HG03558 (cell line): Measurements from ENCODE around the gene DNAJB6.

ENCODE experiments used
- ATAC-seq: cut with Tn5 transposase; IDR thresholded peaks from one replicate; pipeline ENCODE4 v1.9.1; 2021; ENCODE audit warnings: moderate number of reproducible peaks; ENCODE audit not compliant: unreplicated experiment; ENCODE audit errors: extremely low read depth

The DNAJB6 gene

DNA sequence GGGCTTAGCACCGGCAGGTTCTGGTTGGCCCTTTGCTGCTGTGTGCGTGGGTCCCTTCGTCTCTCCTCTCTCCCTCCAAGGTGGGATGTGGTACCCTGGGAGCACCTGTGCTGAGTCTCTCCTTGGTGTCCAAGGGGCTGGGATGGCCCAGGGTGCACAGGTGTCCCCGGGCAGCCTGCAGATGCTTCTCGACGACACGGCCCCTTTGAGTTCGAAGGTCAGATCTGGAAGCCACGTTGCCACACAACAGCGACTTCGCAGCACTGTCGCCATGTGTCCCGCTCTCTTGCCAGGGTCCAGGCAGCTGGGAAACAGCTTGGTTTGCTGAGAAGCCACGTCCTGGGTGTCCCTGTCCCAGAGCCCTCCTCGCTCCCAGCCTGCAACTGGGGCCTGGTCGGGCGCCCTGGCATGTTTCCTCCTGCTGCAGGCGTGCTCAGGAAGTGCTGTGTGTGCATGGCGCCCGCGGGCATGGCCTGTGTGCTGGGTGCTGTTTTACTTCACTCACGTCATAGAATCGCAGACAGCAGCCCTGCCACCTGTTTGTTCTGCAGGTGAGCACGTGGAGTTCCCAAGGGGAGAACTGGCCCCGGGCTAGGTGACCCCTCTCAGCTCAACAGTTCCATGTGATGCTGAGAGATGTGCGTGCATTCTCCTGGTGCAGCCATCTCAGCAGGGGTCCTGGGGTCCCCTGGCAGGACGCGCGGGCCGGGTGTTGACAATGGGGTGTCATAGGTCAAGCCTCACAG is 70.9 kb downstream of the DNAJB6 start:
- no peak for ATAC-seq

DNA sequence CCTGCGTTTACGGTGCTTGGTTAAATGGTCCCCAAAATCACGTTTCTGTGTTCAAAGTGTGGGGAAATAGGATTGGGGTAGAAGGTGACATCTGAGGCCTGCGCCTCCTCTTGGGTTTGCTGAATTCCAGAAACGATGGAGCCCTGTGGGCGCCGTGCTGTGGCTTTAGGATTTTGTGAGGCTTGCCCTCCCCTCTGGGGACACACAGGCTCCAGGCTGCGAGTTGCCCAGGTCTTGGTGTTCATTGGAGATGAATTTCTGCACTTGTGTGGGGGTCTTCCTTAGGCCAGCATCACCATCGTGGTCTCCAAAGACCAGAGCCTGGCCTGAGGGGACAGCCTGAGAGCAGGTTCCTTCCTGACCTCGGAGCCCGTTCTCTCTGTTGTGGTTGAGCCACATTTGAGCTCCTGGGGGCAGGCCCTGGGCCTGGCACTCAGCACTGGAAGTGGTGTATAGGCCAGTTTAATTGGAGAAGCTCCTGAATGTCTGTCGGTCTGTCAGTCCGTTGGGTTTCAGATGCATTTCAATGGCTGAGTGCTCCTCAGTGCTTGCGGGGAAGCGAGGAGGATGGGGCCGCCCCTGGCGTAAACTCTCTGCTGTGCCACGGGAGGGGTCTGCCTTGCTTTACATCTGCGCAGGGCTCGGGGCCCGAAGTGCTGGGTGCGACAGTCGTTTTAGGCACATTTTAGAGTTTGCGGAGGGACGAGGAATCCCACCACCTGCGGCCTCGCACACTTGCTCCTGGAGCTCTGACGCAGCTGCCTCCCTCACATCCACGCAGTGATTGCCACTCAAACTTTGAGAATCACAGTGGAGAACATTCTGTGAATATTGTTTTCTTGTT is 71.7 kb downstream of the DNAJB6 start:
- no peak for ATAC-seq

DNA sequence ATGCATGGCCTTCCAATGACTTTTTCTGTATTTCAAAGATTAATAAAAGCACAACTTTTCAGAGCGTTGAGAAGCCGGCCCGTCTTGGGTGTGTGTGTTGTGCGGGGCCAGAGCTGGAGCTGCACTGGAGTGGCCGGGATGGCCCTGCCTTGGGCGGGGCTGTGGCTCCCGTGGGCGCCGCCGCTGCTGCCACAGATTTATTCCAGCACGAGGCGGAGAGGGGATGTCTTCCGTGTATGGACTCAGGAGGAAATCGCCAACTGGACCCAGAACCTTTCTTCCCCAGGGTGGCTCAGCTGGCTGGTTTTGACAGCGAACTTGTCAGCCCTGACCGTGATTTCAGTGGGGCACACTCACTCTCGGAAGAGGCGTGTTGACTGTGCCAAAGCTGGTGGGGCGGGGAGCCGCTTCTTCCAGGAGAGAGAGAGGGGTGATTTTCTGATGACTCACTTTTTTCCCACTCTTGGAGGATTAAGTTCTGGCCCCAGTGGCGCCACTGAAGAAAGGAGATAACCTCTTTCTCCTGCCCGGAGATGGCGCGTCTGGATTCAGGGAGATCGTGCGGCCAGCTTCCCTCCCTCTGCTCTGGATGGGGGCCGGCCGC is 72.4 kb downstream of the DNAJB6 start:
- no peak for ATAC-seq

DNA sequence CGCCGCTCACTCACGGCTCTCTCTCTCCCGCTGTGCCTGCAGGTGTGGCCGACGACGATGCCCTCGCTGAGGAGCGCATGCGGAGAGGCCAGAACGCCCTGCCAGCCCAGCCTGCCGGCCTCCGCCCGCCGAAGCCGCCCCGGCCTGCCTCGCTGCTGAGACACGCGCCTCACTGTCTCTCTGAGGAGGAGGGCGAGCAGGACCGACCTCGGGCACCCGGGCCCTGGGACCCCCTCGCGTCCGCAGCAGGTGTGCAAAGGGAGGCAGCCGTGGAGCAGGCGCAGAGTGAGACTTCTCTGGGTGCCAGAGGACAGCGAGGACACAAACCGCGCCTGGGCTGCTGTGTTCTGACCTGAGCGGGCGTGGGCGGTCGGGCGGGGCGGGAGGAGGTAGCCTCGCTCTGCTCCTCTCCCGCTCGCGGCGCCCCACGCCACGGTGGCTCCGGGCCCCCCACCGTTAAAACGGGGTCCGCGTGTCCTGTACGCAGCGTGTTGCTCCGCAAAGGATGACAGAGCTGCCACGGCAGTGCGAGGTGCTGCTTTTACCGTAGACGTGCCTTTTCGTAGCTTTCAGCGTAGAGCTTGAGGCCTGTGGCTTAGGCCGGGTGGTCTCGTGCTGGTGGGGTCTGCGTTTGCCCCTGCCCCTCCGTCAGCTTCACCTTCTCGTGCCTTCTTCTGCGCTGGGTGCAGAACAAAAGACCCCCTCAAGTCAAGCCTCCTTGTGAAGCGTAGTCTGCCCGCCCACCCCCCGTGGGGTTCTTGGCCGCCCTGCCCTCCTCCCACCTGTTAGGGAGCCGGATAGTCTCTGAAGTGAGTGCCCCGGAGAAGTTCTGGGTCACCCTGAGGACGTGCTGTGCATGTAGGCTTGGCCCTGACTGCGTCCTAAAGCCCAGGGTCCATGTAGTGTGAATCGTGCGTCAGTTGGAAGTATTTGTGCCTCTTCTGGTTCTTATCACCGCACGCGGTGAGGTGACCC is 73.2 kb downstream of the DNAJB6 start:
- no peak for ATAC-seq

DNA sequence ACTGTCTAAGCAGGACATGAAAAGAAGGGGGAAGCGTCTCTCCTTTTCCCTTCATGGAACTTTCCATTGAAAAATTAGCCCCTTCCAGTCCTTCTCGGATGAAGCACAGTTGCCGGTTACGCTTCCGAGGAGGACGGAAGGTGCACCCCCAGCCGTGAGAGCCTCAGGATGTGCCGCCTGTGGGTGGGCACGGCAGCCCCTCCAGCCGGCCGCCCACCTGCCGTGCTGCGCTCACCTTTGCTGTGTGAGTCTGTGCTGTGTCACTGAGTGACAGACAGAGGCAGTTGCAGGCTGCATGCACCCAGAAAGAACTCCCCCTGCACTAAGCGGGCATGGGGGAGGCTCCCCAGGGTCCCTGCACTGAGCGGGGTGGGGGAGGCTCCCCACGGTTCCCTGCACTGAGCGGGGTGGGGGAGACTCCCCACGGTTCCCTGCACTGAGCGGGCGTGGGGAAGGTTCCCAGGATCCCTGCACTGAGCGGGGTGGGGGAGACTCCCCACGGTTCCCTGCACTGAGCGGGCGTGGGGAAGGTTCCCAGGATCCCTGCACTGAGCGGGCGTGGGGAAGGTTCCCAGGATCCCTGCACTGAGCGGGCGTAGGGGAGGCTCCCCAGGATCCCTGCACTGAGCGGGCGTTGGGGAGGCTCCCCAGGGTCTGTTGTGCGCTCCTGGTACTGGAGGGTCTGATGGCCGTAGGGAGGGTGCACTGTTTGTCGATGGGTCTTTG is 74.2 kb downstream of the DNAJB6 start:
- ATAC-seq, result no peak

DNA sequence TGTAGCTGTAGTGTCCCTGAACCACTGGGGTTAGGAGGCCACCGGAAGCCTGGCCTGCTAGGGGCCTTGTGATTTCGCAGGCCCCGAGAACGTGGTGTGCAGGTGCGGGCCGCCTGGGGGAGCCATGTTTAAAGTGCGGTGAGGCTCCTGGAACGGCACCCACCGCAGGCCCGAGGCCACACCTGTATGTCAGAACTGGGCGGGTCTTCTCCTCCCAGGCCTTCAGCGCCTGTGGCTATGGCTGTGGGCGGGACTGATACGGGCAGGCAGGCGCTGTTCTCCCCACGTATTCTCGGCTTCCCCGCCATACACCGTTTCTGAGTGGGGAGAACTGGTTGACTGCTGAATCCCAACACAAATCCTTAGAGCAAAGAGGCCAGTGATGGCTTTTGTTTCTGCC is 74.8 kb downstream of the DNAJB6 start:
- ATAC-seq, result no peak

DNA sequence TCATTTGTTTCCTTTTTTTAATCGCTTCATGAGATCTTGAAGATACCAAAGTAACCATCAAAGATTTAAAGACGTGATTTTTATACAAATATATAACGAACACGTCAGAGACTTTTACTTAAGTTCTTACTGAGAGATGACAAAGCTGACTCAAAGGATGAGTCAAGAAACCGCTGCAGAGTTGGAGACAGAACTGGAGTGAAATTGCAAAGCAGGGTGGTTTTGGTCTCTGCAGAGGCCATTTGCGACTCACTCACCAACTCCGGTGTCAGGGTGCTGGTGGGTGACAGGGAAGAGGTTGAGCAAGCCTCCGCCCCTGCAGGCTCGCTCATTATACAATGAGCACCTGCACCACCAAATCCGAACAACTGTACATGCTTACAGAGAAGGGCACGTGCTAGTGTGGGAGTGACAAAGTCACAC is 75.2 kb downstream of the DNAJB6 start:
- no peak for ATAC-seq

DNA sequence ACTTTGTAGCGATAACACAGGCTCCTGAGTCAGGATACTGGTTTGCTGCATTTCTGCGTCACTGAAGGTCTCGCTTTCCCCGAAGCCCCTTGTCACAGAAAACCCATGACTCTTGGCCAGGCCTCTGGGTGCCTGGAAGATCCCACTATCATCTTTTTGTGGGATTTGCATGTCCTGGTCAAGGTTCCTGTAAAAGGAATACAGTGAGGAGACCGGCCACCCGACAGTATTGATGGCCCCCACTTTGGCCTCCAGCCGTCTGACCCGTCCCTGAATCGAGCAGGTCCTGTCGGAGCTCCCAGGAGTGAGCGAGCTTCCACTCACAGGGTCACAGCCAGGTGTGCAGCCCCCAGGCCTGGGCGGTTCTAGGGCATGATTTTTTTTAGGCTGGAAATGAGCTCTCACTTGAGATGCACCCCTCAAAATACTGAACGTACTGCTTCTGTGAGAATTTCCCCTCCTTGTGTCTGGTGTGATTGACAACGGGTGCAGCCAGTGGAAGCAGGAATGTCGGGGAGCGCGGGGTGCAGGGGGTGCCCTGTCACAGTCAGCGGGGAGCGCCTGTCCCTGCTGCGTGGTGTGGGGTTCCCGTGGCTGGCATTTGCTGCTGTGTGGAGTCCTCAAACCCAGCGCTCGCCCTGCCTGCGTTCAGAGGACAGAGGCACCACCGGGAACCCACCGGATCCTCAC is 75.8 kb downstream of the DNAJB6 start:
- no peak for ATAC-seq

DNA sequence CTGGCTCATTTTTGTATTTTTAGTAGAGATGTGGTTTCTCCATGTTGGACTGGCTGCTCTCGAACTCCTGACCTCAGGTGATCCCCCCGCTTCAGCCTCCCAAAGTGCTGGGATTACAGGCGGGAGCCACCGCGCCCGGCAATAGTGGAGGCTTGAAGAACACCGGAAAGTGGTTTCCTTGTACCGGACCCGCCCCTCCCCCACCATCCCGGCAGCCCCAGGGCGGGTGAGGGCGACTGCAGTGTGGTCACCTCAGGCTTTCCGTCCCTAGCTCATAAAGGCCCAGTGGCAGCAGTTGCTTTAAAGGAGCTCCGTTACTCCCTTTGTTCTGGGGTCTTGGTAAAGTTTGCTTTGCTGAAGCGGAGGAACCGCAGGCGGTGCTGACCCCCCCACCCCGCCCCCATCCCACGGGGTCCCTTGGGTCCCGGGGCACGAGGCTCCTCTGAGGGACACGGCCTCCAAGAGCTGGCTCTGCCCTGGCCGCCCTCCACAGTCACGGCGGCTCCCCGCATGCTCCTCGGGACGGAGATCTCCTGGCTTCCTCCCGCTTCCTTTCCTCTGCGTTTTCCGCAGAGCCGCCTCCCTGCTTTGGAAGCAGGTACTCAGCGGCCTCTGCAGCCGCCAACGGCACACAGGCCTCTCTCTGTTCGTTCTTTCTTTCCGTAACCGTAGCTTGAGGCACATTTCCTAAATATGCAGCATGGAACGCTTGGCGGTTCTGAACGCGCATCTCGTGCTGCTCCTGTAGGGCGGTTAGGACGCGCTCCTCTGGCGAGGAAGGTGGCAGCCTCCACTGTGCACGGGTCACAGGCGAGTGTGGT is 77.3 kb downstream of the DNAJB6 start:
- ATAC-seq, result no peak

DNA sequence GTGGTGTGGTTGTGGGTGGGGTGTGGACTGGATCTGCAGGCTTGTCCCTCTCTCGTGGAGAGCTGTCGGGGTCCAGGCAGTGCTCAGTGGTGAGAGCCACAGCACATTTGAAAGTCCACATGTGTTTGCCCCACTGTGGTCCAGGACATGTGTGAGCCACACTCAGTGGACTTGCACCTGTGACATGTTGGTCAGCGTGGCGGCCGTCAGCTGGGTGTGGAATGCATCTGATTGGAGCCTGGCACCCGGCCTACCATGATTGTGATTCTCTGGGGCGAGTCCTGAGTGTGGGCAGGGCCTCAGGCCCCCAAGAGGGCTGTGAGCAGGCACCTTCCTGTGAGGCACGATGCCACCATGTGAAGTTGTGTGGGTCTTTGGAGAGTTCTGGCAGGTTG is 77.9 kb downstream of the DNAJB6 start:
- ATAC-seq, result no peak

DNA sequence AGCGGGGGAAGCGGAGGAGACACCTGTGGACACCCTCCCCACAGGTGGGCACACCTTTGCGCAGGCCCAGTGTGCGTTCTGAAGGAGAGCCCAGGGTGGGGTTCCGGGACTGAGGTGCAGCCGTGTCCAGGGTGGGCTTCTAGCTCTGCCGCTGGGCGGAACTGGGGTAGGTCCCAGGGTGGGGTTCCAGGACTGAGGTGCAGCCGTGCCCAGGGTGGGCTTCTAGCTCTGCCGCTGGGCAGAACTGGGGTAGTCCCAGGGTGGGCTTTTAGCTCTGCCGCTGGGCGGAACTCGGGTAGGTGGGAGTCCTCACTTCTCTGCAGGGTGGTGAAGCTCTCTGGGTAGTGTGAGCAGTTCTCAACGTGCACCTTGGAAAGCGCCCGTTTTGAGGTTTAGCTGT is 78.7 kb downstream of the DNAJB6 start:
- ATAC-seq, result no peak

DNA sequence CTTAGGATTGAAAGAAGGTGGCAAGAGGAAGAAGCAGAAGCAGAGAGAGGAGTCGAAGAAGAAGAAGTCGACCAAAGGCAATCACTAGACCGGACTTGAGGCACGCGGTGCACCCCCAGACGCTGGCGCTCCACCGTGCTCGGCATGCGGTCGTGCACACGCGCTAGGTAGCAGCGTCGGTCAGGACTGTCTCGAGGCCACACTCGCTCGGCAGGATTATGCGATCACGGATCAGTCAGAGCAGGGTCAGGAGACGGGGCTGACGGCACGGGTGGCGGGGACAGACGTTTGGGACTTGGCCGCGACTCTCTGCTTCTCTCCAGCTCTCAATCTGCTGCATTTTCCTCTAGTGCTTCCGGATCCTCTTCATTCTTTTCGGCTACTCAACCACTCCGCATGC is 79.2 kb downstream of the DNAJB6 start:
- ATAC-seq, result no peak

DNA sequence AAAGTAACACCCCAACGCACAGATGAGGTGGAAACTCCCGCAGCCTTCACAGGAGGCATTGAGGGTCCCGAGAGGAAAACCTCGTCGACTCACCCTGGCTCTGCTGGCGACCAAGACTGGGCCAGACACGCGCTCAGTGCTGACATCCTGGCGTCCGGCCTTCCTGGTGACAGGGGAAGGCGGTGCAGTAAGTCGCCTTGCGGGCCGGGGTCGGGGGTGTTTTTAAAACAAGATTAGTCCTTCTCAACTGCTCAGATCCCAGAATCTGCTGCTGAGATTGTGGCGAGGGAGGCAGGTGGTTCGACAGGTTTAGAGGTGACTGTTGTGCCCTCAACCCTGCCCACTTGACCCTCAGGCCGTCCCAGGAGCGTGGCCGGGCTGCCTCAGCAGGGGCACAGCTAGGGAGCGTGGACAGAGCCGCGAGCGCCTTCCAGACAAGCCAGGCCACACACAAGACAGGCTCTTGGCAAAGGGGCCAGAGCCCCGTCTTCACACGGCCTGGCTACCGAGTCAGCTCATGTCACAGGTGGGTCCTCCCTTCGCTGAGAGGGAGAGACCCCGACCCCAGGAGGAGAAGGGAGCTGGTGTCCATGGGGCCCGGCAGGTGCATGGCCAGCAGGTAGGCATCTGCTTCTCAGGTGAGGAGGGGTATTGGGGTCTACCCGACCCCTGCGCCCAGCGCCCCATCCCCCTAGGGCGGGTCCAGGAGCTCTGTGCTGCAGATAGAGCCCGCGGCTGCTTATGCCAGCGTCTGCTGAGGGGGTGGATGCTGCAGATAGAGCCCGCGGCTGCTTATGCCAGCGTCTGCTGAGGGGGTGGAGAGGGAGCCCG is 81.6 kb downstream of the DNAJB6 start:
- ATAC-seq, result no peak

DNA sequence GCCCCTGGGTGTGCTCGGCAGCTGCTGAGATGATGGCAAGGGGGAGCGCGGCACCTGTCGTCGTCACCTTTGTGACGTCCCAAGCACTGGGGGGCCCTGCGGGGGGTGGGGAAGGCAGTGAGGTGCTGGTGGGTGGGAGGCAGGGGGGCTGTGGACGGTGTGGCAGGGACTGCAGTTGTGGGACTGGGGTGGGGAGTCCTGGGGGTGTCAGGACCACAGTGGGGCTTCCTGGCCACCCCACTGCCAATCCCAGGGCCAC is 82.2 kb downstream of the DNAJB6 start:
- no peak for ATAC-seq

DNA sequence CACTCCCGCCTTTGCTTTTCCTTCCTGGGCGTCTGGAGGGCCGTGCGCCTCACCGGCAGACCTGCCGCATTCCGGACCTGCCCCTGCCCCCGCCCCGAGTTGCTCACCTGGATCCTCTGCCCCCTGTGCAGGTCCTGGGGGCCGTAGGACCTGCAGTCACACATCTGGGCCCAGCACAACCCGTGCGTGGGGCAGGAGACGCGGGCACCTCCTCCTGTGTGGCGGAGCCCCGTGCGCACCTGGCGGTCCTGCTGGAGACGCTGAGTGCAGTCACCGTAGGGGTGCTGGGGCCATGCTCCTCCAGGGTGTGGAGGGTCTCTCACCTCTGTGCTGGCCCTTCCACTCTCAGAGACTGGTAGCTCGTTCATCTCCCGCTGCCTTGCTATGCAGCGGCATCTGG is 85.5 kb downstream of the DNAJB6 start:
- ATAC-seq, result no peak

DNA sequence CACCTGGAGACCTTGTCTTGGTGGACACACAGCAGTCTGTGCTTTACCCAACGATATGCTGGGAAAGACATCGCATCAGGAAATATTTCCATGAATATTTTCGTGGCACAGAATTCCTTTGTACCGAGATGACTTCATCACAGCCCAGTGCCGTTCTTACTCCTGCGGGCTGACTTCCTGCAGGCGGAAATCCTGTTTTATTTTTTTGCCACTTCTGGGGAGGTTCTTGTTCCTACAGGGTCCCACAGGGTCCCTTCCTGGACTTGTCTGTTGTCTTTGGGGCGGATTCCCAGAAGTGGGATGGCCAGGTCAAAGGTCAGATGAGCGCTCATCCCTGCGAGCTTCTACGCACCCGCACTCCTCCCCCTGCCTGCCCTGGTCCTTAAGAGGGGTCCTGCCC is 86.5 kb downstream of the DNAJB6 start:
- no peak for ATAC-seq

DNA sequence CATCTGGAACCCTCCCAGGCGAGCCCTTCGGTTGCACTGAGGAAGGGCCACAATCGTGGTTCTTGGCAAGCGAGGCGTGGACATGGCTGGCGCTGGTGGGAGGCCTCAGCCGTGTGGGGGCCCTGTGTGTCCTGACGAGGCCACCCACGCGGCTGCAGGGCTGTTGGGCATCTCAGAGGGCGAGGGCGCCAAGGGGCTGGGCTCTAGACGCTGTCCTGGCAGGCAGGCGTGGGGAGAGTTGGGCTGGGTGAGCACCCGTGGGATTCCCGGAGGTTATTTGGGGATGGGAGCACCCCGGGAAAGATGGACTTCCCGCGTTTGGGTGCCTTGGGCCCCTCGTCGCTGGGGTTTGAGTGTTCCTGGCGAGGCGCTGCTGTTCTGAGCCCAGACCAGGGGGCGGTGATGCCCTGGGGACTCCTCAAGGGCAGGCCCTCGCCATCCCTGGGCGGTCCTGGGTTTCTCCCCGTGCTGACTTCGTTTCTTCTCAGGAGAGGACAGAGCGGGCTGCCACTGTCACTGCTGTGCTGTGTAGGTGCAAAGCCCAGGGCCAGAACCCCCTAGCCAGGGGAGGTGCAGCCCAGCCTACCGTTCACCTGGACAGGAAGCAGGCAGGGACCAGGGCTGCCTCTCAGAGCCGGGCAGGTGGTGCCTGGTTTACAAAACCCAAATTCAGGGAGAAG is 87.2 kb downstream of the DNAJB6 start:
- no peak for ATAC-seq
